ENCODE measurements around the gene MEGF10.

MEGF10 gene

DNA sequence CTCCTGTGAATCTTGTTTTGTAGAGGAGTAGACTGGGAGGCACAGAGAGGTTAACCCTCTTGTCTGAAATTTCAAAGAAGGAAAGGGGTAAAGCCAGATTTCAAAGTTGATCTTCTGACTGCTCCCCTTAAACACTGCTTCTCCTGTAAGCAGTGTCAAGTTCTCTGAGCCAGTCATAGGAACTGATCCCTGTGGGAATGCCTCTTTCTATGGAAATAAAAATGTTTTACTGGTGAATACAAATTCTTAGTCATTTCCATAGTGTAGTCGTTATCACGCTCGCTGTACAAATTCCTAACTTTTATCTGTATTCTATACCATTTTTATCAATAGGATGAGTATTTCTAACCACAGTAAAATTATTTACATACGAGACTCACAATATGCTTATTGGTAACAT, 160.5 kb downstream of the MEGF10 start:
- no peak overlapping the region for H3K4me3 ChIP-seq (replicated peaks; ENCODE audit: low read depth, low read length)
- TF ChIP-seq, protein P1, sequence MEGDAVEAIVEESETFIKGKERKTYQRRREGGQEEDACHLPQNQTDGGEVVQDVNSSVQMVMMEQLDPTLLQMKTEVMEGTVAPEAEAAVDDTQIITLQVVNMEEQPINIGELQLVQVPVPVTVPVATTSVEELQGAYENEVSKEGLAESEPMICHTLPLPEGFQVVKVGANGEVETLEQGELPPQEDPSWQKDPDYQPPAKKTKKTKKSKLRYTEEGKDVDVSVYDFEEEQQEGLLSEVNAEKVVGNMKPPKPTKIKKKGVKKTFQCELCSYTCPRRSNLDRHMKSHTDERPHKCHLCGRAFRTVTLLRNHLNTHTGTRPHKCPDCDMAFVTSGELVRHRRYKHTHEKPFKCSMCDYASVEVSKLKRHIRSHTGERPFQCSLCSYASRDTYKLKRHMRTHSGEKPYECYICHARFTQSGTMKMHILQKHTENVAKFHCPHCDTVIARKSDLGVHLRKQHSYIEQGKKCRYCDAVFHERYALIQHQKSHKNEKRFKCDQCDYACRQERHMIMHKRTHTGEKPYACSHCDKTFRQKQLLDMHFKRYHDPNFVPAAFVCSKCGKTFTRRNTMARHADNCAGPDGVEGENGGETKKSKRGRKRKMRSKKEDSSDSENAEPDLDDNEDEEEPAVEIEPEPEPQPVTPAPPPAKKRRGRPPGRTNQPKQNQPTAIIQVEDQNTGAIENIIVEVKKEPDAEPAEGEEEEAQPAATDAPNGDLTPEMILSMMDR (IDR thresholded peaks at IDR 0.05; ENCODE audit: low read length, missing control alignments): no peak
- DNase-seq (ENCODE audit: low read depth): no peak

GRCh38 chr5:127452626-127453025, 162.0 kb downstream of the MEGF10 start:
- DNase-seq (ENCODE audit: low read depth): no peak
- TF ChIP-seq, protein P1 (IDR thresholded peaks at IDR 0.05; ENCODE audit: low read length, missing control alignments): no peak
- H3K4me3 ChIP-seq (replicated peaks; ENCODE audit: low read depth, low read length): no peak overlapping the region

DNA sequence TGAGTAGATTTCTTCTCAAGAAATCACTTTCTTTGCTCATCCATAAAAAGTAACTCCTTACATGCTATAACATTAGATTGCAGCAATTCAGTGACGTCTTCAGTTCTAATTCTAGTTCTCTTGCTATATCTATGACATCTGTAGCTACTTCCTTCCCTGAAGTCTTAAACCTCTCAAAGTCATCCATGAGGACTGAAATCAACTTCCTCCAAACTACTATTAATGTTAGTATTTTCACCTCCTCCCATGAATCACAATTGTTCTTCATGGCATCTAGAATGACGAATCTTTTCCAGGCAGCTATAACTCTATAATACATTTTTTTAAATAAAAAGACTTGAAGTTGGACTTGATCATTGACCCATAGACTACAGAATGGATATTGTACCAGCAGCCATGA, 180.6 kb downstream of the MEGF10 start:
- TF ChIP-seq, protein P1 (IDR thresholded peaks at IDR 0.05; ENCODE audit: low read length, missing control alignments): no peak
- DNase-seq (ENCODE audit: low read depth): no peak
- H3K4me3 ChIP-seq (replicated peaks; ENCODE audit: low read depth, low read length): no peak overlapping the region

- no peak for DNase-seq (ENCODE audit: low read depth)
- TF ChIP-seq, protein P1 (IDR thresholded peaks at IDR 0.05; ENCODE audit: low read length, missing control alignments): no peak
- H3K4me3 ChIP-seq (replicated peaks; ENCODE audit: low read depth, low read length): no peak overlapping the region
Observed at GRCh38 chr5:127472700-127473099, 182.1 kb downstream of the MEGF10 start.

GRCh38 chr5:127486471-127486870, 195.9 kb downstream of the MEGF10 start:
- H3K4me3 ChIP-seq (replicated peaks; ENCODE audit: low read depth, low read length): no peak overlapping the region
- DNase-seq (ENCODE audit: low read depth): no peak
- TF ChIP-seq, protein P1 (IDR thresholded peaks at IDR 0.05; ENCODE audit: low read length, missing control alignments): no peak

DNA sequence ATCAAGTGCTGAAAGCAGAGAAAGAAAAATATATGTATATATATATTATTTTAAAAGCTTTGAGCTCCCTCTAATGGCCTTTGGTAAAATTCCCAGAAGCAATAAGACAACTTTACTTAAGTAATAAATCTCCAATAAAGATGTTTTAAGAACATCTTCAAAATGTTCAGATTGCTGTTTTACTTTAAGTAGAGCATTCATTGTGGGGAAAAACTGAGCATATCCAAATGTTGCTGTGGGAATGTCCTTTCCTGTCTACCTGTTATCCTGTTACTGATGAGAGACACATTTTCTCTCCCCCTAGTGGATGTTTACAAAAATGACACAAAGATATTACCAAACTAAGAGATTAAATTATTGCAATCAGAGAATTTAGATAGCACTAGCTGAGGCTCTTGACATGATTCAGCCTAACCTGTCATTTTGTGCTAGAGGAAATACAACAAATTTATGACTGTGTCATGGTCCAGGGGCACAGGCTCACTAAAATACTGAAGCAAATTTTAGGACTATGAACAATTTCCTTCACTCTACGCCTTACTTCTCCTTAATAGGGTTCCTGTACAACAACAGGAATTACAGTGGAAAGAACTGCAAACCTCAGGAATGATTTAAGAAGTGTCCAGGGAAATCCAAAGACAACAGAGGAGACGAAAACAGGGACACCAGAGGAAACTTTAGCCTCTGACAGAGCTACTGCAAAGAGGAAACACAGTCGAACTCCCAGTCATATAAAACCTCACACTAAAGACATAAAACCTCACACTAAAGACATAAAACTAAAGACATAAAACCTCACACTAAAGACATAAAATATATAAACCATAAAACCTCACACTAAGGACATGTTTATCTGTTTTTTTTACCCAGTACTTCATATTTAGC, 202.5 kb downstream of the MEGF10 start:
- peak; percentile 61 for DNase-seq (ENCODE audit: low read depth)
- H3K4me3 ChIP-seq (replicated peaks; ENCODE audit: low read depth, low read length): no peak overlapping the region
- TF ChIP-seq, protein P1 (IDR thresholded peaks at IDR 0.05; ENCODE audit: low read length, missing control alignments): peak; percentile 79

DNA sequence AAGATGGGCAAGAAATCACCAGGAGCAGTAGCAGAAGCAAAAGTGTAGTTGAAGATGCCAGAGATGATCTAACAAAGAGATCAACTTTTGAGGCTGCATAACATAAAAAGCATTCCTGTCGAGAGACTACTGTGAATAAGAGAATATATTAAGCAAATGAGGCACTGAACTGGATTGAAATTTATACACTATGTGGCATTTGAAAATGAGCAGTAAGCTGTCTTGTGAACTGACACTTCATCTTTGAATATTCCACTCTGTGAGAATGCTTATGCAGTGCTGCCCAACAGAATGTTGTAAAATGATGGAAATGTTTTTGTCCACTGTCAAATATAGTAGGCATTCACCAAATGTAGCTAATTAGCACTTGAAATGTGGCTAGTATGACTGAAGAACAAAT, 208.0 kb downstream of the MEGF10 start:
- TF ChIP-seq, protein P1 (IDR thresholded peaks at IDR 0.05; ENCODE audit: low read length, missing control alignments): no peak
- no peak for DNase-seq (ENCODE audit: low read depth)
- H3K4me3 ChIP-seq (replicated peaks; ENCODE audit: low read depth, low read length): no peak overlapping the region
